Activated T-helper 1 cell treated with Interleukin-2 at 50 U/mL for 16 hours (primary cell): ENCODE measurements around the gene MRPL42.
"Not testable (repeated sequence)": the region's sequence is repeated elsewhere in the genome, so short reads cannot be mapped to it uniquely, and the experiment has no call there.

Source experiments
- DNase-seq: peaks from one replicate; pipeline ENCODE4 v3.0.0-alpha.2; 2020; ENCODE audit warnings: low read depth

MRPL42 gene

GRCh38 chr12:93447555-93448290 lies 19.6 kb upstream of the MRPL42 start:
- no peak for DNase-seq

- no peak for DNase-seq
Observed at GRCh38 chr12:93448796-93449195, 18.5 kb upstream of the MRPL42 start.

GRCh38 chr12:93449277-93449676 lies 18.0 kb upstream of the MRPL42 start:
- no peak for DNase-seq

GRCh38 chr12:93451423-93452158 lies 15.7 kb upstream of the MRPL42 start:
- DNase-seq: no peak

- DNase-seq: no peak
Observed at GRCh38 chr12:93453633-93454032, 13.7 kb upstream of the MRPL42 start.

GRCh38 chr12:93456077-93456476 lies 11.2 kb upstream of the MRPL42 start:
- no peak for DNase-seq

GRCh38 chr12:93459097-93459496 lies 8.2 kb upstream of the MRPL42 start:
- DNase-seq: no peak

GRCh38 chr12:93460003-93460402 lies 7.3 kb upstream of the MRPL42 start:
- DNase-seq: no peak

- DNase-seq: no peak
Observed at GRCh38 chr12:93460902-93461301, 6.4 kb upstream of the MRPL42 start.

GRCh38 chr12:93461503-93461902 lies 5.8 kb upstream of the MRPL42 start:
- DNase-seq: no peak

GRCh38 chr12:93465841-93466240 lies 1.5 kb upstream of the MRPL42 start:
- no peak for DNase-seq

- DNase-seq: no peak
Observed at GRCh38 chr12:93466625-93467350, 526 bp upstream of the MRPL42 start.

- DNase-seq: no peak
Observed at GRCh38 chr12:93468008-93468371, 676 bp downstream of the MRPL42 start.

- DNase-seq: no peak
Observed at GRCh38 chr12:93469386-93469785, 2.1 kb downstream of the MRPL42 start.

GRCh38 chr12:93476555-93476954 lies 9.2 kb downstream of the MRPL42 start:
- DNase-seq: no peak

GRCh38 chr12:93482721-93483120 lies 15.4 kb downstream of the MRPL42 start:
- no peak for DNase-seq

- no peak for DNase-seq
Observed at GRCh38 chr12:93483151-93483807, 16.0 kb downstream of the MRPL42 start.

GRCh38 chr12:93484315-93484981 lies 17.1 kb downstream of the MRPL42 start:
- DNase-seq: no peak

- DNase-seq: not testable (repeated sequence)
Observed at GRCh38 chr12:93492808-93493207, 25.5 kb downstream of the MRPL42 start.

- no peak for DNase-seq
Observed at GRCh38 chr12:93494096-93494495, 26.8 kb downstream of the MRPL42 start.

- no peak for DNase-seq
Observed at GRCh38 chr12:93497456-93497855, 30.1 kb downstream of the MRPL42 start.

- not testable (repeated sequence) for DNase-seq
Observed at GRCh38 chr12:93498813-93499212, 31.5 kb downstream of the MRPL42 start.
